ENCODE measurements around the gene AUTS2. TPM values are rescaled to one million over a fixed set of nuclear protein-coding genes. Genes with fewer than 3 reads are reported as not detected.

AUTS2 gene
- total and polyA plus RNA-seq, 2 donors (not counting 1 experiment from before 2014, with no cell fraction given): 0.60 to 9.1 TPM

GRCh38 chr7:70595755-70596597, 997.7 kb downstream of the AUTS2 start:
- Histone ChIP-seq H3K4me1 (ENCODE audit: control insufficient read depth, extremely low read depth, insufficient read depth, low read length) (no peaks in the 10 kb centered on the region), H3K79me2 (ENCODE audit: control insufficient read depth, insufficient read depth, low read length) (no peaks in the 10 kb centered on the region), H3K27ac (ENCODE audit: insufficient read depth, low read length) (no peak overlapping the region), H3K36me3 (ENCODE audit: control insufficient read depth, insufficient read depth, low read length) (no peaks in the 10 kb centered on the region), H4K20me1 (ENCODE audit: control insufficient read depth, extremely low read depth, insufficient read depth, low read length) (no peaks in the 10 kb centered on the region), H3K4me3 (replicated peaks in 1 of 4; ENCODE audit: control extremely low read depth in 1 of 4, insufficient read depth in 1 of 4, low read depth in 3 of 4, low read length in 4 of 4) (peak overlapping the region in 2 of 4 experiments; percentile 10), H3K27me3 (ENCODE audit: control insufficient read depth, insufficient read depth, low read length) (peaks cover 3% of the 10 kb centered on the region), H2AFZ (ENCODE audit: low read length) (no peak overlapping the region), H3K9ac (ENCODE audit: insufficient read depth, low read length) (no peak overlapping the region), H3K4me2 (ENCODE audit: extremely low read depth, insufficient read depth, low read length) (peak overlapping the region; percentile 71), H3K9me3 (ENCODE audit: control insufficient read depth, insufficient read depth, low read depth, low read length) (no peaks in the 10 kb centered on the region)
- TF ChIP-seq CTCF (conservative IDR thresholded peaks at IDR 0.05 in 1 of 2, IDR thresholded peaks at IDR 0.05 in 1 of 2; ENCODE audit: low read depth in 1 of 2, low read length in 2 of 2): no peak
- TF ChIP-seq EZH2 (IDR thresholded peaks at IDR 0.05; ENCODE audit: low read length, missing control alignments): no peak
- DNase-seq (ENCODE audit: low read depth in 2 of 2): peak in 1 of 2 donors; percentile 30

- Histone ChIP-seq H3K4me1 (ENCODE audit: control insufficient read depth, extremely low read depth, insufficient read depth, low read length) (no peaks in the 10 kb centered on the region), H3K9ac (ENCODE audit: insufficient read depth, low read length) (no peak overlapping the region), H3K27ac (ENCODE audit: insufficient read depth, low read length) (no peak overlapping the region), H3K4me3 (replicated peaks in 1 of 4; ENCODE audit: control extremely low read depth in 1 of 4, insufficient read depth in 1 of 4, low read depth in 3 of 4, low read length in 4 of 4) (no peak overlapping the region), H3K36me3 (ENCODE audit: control insufficient read depth, insufficient read depth, low read length) (no peaks in the 10 kb centered on the region), H3K27me3 (ENCODE audit: control insufficient read depth, insufficient read depth, low read length) (peaks cover 3% of the 10 kb centered on the region), H3K4me2 (ENCODE audit: extremely low read depth, insufficient read depth, low read length) (no peak overlapping the region), H4K20me1 (ENCODE audit: control insufficient read depth, extremely low read depth, insufficient read depth, low read length) (no peaks in the 10 kb centered on the region), H3K79me2 (ENCODE audit: control insufficient read depth, insufficient read depth, low read length) (no peaks in the 10 kb centered on the region), H3K9me3 (ENCODE audit: control insufficient read depth, insufficient read depth, low read depth, low read length) (no peaks in the 10 kb centered on the region), H2AFZ (ENCODE audit: low read length) (no peak overlapping the region)
- no peak for DNase-seq (ENCODE audit: low read depth in 2 of 2)
- TF ChIP-seq CTCF (conservative IDR thresholded peaks at IDR 0.05 in 1 of 2, IDR thresholded peaks at IDR 0.05 in 1 of 2; ENCODE audit: low read depth in 1 of 2, low read length in 2 of 2): no peak
Measured at GRCh38 chr7:70596598-70596913, 998.3 kb downstream of the AUTS2 start.

GRCh38 chr7:70597066-70597465, 998.8 kb downstream of the AUTS2 start:
- Histone ChIP-seq H2AFZ (ENCODE audit: low read length) (no peak overlapping the region), H3K4me1 (ENCODE audit: control insufficient read depth, extremely low read depth, insufficient read depth, low read length) (no peaks in the 10 kb centered on the region)

More at GRCh38 chr7:70597066-70597465, 998.8 kb downstream of the AUTS2 start:
- Histone ChIP-seq H3K36me3 (ENCODE audit: control insufficient read depth, insufficient read depth, low read length) (no peaks in the 10 kb centered on the region), H3K79me2 (ENCODE audit: control insufficient read depth, insufficient read depth, low read length) (no peaks in the 10 kb centered on the region), H3K27ac (ENCODE audit: insufficient read depth, low read length) (no peak overlapping the region), H3K4me2 (ENCODE audit: extremely low read depth, insufficient read depth, low read length) (no peak overlapping the region), H4K20me1 (ENCODE audit: control insufficient read depth, extremely low read depth, insufficient read depth, low read length) (no peaks in the 10 kb centered on the region), H3K9me3 (ENCODE audit: control insufficient read depth, insufficient read depth, low read depth, low read length) (no peaks in the 10 kb centered on the region), H3K9ac (ENCODE audit: insufficient read depth, low read length) (no peak overlapping the region), H3K27me3 (ENCODE audit: control insufficient read depth, insufficient read depth, low read length) (peaks cover 3% of the 10 kb centered on the region), H3K4me3 (replicated peaks in 1 of 4; ENCODE audit: control extremely low read depth in 1 of 4, insufficient read depth in 1 of 4, low read depth in 3 of 4, low read length in 4 of 4) (no peak overlapping the region)
- no peak for DNase-seq (ENCODE audit: low read depth in 2 of 2)
- TF ChIP-seq EZH2 (IDR thresholded peaks at IDR 0.05; ENCODE audit: low read length, missing control alignments) (no peak), CTCF (conservative IDR thresholded peaks at IDR 0.05 in 1 of 2, IDR thresholded peaks at IDR 0.05 in 1 of 2; ENCODE audit: low read depth in 1 of 2, low read length in 2 of 2) (no peak)
